OCI-LY7 (cell line): ENCODE results near the gene CD300C. TPM values are rescaled to one million over a fixed set of nuclear protein-coding genes. Genes with fewer than 3 reads are reported as not detected.

Source experiments
- BruUV-seq: library from RNA; stranded (reverse); fragments of 400-500 nt; replicated peaks from 2 replicates; lab custom pipeline; 2021; lab: Mats Ljungman, UMichigan
- CTCF ChIA-PET: fragments of 300-600 bp; sonication (Branson Sonifier 250); formaldehyde crosslinking; loops from one replicate; lab custom pipeline; 2022; ENCODE audit warnings: antibody characterized with exemption; ENCODE audit not compliant: unreplicated experiment; lab: Charles Lee
- POLR2A ChIA-PET: fragments of 300-600 bp; sonication (Branson Sonifier 250); formaldehyde crosslinking; loops from one replicate; lab custom pipeline; 2022; ENCODE audit warnings: antibody characterized with exemption; lab: Charles Lee
- DNase-seq: peaks from one replicate; pipeline ENCODE4 v3.0.0-alpha.2; 2015; ENCODE audit warnings: low spot score
- H2AFZ ChIP-seq: fragments of 200-600 bp; sonication (generic), shearing (Covaris generic); 2 replicates; pipeline ENCODE4 v1.6.1; 2014; ENCODE audit warnings: mild to moderate bottlenecking, antibody characterized with exemption, low read length, moderate library complexity
- H3K27ac ChIP-seq: fragments of 200-600 bp; sonication (generic); 2 replicates; pipeline ENCODE4 v1.5.1; 2014; ENCODE audit warnings: mixed run types, low read depth, mild to moderate bottlenecking, moderate library complexity, low read length, inconsistent platforms; ENCODE audit not compliant: poor library complexity, severe bottlenecking
- H3K36me3 ChIP-seq: fragments of 200-600 bp; sonication (generic); 2 replicates; pipeline ENCODE4 v1.6.1; 2014; ENCODE audit warnings: mild to moderate bottlenecking, antibody characterized with exemption, low read length, moderate library complexity, mixed read lengths; ENCODE audit not compliant: insufficient read depth
- H3K4me1 ChIP-seq: fragments of 200-600 bp; sonication (generic); 2 replicates; pipeline ENCODE4 v1.5.1; 2014; ENCODE audit warnings: mild to moderate bottlenecking, low read length; ENCODE audit not compliant: insufficient read depth, poor library complexity, severe bottlenecking
- H3K4me2 ChIP-seq: fragments of 200-600 bp; sonication (generic); 2 replicates; pipeline ENCODE4 v1.6.1; 2014; ENCODE audit warnings: mild to moderate bottlenecking, low read length
- H3K4me3 ChIP-seq: fragments of 200-600 bp; sonication (generic); 2 replicates; pipeline ENCODE4 v1.5.1; 2014; ENCODE audit warnings: mild to moderate bottlenecking, low read depth, low read length; ENCODE audit not compliant: poor library complexity, severe bottlenecking
- H3K79me2 ChIP-seq: fragments of 200-600 bp; sonication (generic); 2 replicates; pipeline ENCODE4 v1.6.1; 2016; ENCODE audit warnings: low read depth, mild to moderate bottlenecking, low read length, moderate library complexity, mixed read lengths; ENCODE audit not compliant: insufficient read depth
- H3K9me2 ChIP-seq: fragments of 200-600 bp; sonication (generic); 2 replicates; pipeline ENCODE4 v1.6.1; 2016; ENCODE audit warnings: mild to moderate bottlenecking, low read length, mixed read lengths; ENCODE audit not compliant: insufficient read depth
- H3K9me3 ChIP-seq: fragments of 200-600 bp; sonication (generic); 2 replicates; pipeline ENCODE4 v1.6.1; 2014; ENCODE audit warnings: mild to moderate bottlenecking, mixed run types, low read length, mixed read lengths
- H4K20me1 ChIP-seq: fragments of 200-600 bp; sonication (generic); 2 replicates; pipeline ENCODE4 v1.6.1; 2014; ENCODE audit warnings: mild to moderate bottlenecking, antibody characterized with exemption, low read length, moderate library complexity, mixed read lengths; ENCODE audit not compliant: insufficient read depth
- CTCF ChIP-seq: fragments of 200-600 bp; sonication (generic); conservative IDR thresholded peaks from 2 replicates; pipeline ENCODE4 v1.5.1; 2014; ENCODE audit warnings: mild to moderate bottlenecking, antibody characterized with exemption, low read length, moderate library complexity, mixed read lengths
- EZH2phosphoT487 ChIP-seq: fragments of 200-600 bp; sonication (generic); IDR thresholded peaks from 2 replicates; pipeline ENCODE4 v1.6.1; 2018; ENCODE audit warnings: low read depth, borderline replicate concordance, mild to moderate bottlenecking, mixed run types, antibody characterized with exemption, low read length, moderate library complexity, mixed read lengths
- intact Hi-C: fragments of 100-400 bp; cut with micrococcal nuclease; formaldehyde crosslinking; loops from one replicate; pipeline ENCODE4 v1.10.0; 2022; ENCODE audit not compliant: unreplicated experiment
- total RNA-seq, 2 experiments: library from RNA; depleted of rRNA in 1 of 2; stranded (reverse); fragments of >200 nt in 1 of 2; shearing (Covaris generic) in 1 of 2; gene quantifications; 2 replicates each; pipeline ENCODE4 v1.2.3, GENCODE V29; 2014 to 2022

CD300C gene
- total RNA-seq, 2 experiments from 2014 or later = not detected

- Histone ChIP-seq H3K36me3 (no peaks in the 10 kb centered on the region), H3K79me2 (no peaks in the 10 kb centered on the region), H3K9me2 (no peaks in the 10 kb centered on the region), H2AFZ (no peak overlapping the region), H3K4me1 (no peaks in the 10 kb centered on the region), H3K9me3 (no peaks in the 10 kb centered on the region), H3K27ac (no peak overlapping the region), H4K20me1 (no peaks in the 10 kb centered on the region), H3K4me3 (no peak overlapping the region), H3K4me2 (no peak overlapping the region)
- ChIA-PET CTCF (no interaction called here), POLR2A (no interaction called here)
- DNase-seq = no peak
- intact Hi-C loops = no loop called here
- TF ChIP-seq CTCF (no peak), EZH2phosphoT487 (no peak)
- BruUV-seq = no TSS peak
These were observed 9.6 kb upstream of the CD300C start for GRCh38 chr17:74555427-74555940.

- TF ChIP-seq EZH2phosphoT487 (no peak), CTCF (no peak)
- H3K4me3 ChIP-seq = no peak overlapping the region
- no peak overlapping the region for H3K27ac ChIP-seq
- H3K4me1 ChIP-seq = no peaks in the 10 kb centered on the region
- DNase-seq = no peak
- H3K36me3 ChIP-seq = no peaks in the 10 kb centered on the region
- no peak overlapping the region for H2AFZ ChIP-seq
- H3K4me2 ChIP-seq = no peak overlapping the region
- H4K20me1 ChIP-seq = no peaks in the 10 kb centered on the region
- intact Hi-C loops = no loop called here
- CTCF ChIA-PET = no interaction called here
- no peaks in the 10 kb centered on the region for H3K9me3 ChIP-seq
- no peaks in the 10 kb centered on the region for H3K9me2 ChIP-seq
- H3K79me2 ChIP-seq = no peaks in the 10 kb centered on the region
- POLR2A ChIA-PET = no interaction called here
- BruUV-seq = no TSS peak
These were observed 9.0 kb upstream of the CD300C start for GRCh38 chr17:74554909-74555308.

- no peaks in the 10 kb centered on the region for H3K36me3 ChIP-seq
- TF ChIP-seq CTCF = no peak
- no peak for TF ChIP-seq EZH2phosphoT487
- no peak overlapping the region for H3K4me3 ChIP-seq
- ChIA-PET POLR2A (interaction anchor here (0.7 kb wide), 1 partner anchor 576 kb away, joined by 3 read pairs; no protein-coding TSS in a partner anchor), CTCF (no interaction called here)
- no peak overlapping the region for H3K4me2 ChIP-seq
- H3K9me3 ChIP-seq = no peaks in the 10 kb centered on the region
- intact Hi-C loops = no loop called here
- H3K4me1 ChIP-seq = no peaks in the 10 kb centered on the region
- no peak for DNase-seq
- BruUV-seq = no TSS peak
- no peaks in the 10 kb centered on the region for H4K20me1 ChIP-seq
- no peaks in the 10 kb centered on the region for H3K9me2 ChIP-seq
- no peaks in the 10 kb centered on the region for H3K79me2 ChIP-seq
- no peak overlapping the region for H2AFZ ChIP-seq
- no peak overlapping the region for H3K27ac ChIP-seq
These were observed 6.1 kb upstream of the CD300C start for GRCh38 chr17:74552037-74552436.
